Liver (tissue), 9 donors: ENCODE data around the gene DKKL1. TPM values are rescaled to one million over a fixed set of nuclear protein-coding genes. Genes with fewer than 3 reads are reported as not detected.
"Not testable (repeated sequence)": the region's sequence is repeated elsewhere in the genome, so short reads cannot be mapped to it uniquely, and the experiment has no call there.

Experiments
- DNase-seq: peaks from one replicate; pipeline ENCODE4 v3.0.0-alpha.2; 2017; ENCODE audit warnings: low spot score
- H3K27ac ChIP-seq, 2 donors: one replicate each; pipeline ENCODE4 v1.7.0; 2013; ENCODE audit warnings: inconsistent platforms in 2 of 2, low read length in 2 of 2, control low read depth in 1 of 2, low read depth in 1 of 2, mild to moderate bottlenecking in 1 of 2
- H3K27me3 ChIP-seq, 4 donors: one replicate each; pipeline versions ENCODE4 v1.6.1 to v1.7.0; 2013; ENCODE audit warnings: low read length in 3 of 4, inconsistent platforms in 1 of 4, mild to moderate bottlenecking in 1 of 4, moderate library complexity in 1 of 4; ENCODE audit not compliant: control insufficient read depth in 4 of 4, insufficient read depth in 4 of 4
- H3K36me3 ChIP-seq, 4 donors: one replicate each; pipeline versions ENCODE4 v1.6.1 to v1.7.0; 2013; ENCODE audit warnings: low read length in 3 of 4, mild to moderate bottlenecking in 3 of 4, low read depth in 1 of 4, moderate library complexity in 1 of 4; ENCODE audit not compliant: control insufficient read depth in 4 of 4, insufficient read depth in 3 of 4
- H3K4me1 ChIP-seq, 4 donors: one replicate each; pipeline versions ENCODE4 v1.6.1 to v1.7.0; 2013; ENCODE audit warnings: low read length in 3 of 4, mild to moderate bottlenecking in 3 of 4, moderate library complexity in 1 of 4; ENCODE audit not compliant: control insufficient read depth in 4 of 4, insufficient read depth in 4 of 4
- H3K4me3 ChIP-seq, 3 donors: one replicate each; pipeline versions ENCODE4 v1.6.1 to v1.7.0; 2013; ENCODE audit warnings: low read length in 3 of 3, control low read depth in 1 of 3, low read depth in 1 of 3, mild to moderate bottlenecking in 1 of 3
- H3K9ac ChIP-seq, 2 donors: one replicate each; pipeline ENCODE4 v1.7.0; 2013; ENCODE audit warnings: low read length in 2 of 2, mild to moderate bottlenecking in 2 of 2, moderate library complexity in 2 of 2, control low read depth in 1 of 2, low read depth in 1 of 2
- H3K9me3 ChIP-seq, 4 donors: one replicate each; pipeline versions ENCODE4 v1.6.1 to v1.7.0; 2013; ENCODE audit warnings: low read length in 3 of 4; ENCODE audit not compliant: control insufficient read depth in 4 of 4
- EGR1 ChIP-seq, 2 donors: IDR thresholded peaks; 2 replicates each; pipeline ENCODE4 v1.6.1; 2016 to 2018; ENCODE audit warnings: antibody characterized with exemption in 2 of 2, low read depth in 2 of 2
- FOXA1 ChIP-seq: IDR thresholded peaks from 2 replicates; pipeline ENCODE4 v1.6.1; 2016; ENCODE audit warnings: antibody characterized with exemption
- FOXA2 ChIP-seq: IDR thresholded peaks from 2 replicates; pipeline ENCODE4 v1.6.1; 2016; ENCODE audit warnings: antibody characterized with exemption
- GABPA ChIP-seq, 2 donors: IDR thresholded peaks in 1 of 2; conservative IDR thresholded peaks in 1 of 2; 2 replicates each; pipeline ENCODE4 v1.6.1; 2016; ENCODE audit warnings: antibody characterized with exemption in 2 of 2, mild to moderate bottlenecking in 1 of 2, moderate library complexity in 1 of 2
- HNF4A ChIP-seq, 2 donors: conservative IDR thresholded peaks; 2 replicates each; pipeline ENCODE4 v1.6.1; 2016; ENCODE audit warnings: antibody characterized with exemption in 2 of 2, mild to moderate bottlenecking in 2 of 2
- HNF4G ChIP-seq: IDR thresholded peaks from 2 replicates; pipeline ENCODE4 v1.6.1; 2016; ENCODE audit warnings: antibody characterized with exemption
- JUND ChIP-seq, 2 donors: IDR thresholded peaks; 2 replicates each; pipeline ENCODE4 v1.6.1; 2016; ENCODE audit warnings: antibody characterized with exemption in 2 of 2
- RAD21 ChIP-seq, 2 donors: IDR thresholded peaks; 2 replicates each; pipeline ENCODE4 v1.6.1; 2016; ENCODE audit warnings: antibody characterized with exemption in 2 of 2, mild to moderate bottlenecking in 2 of 2
- RXRA ChIP-seq, 2 donors: IDR thresholded peaks; 2 replicates each; pipeline ENCODE4 v1.6.1; 2017 to 2018; ENCODE audit warnings: antibody characterized with exemption in 2 of 2, mild to moderate bottlenecking in 1 of 2
- TAF1 ChIP-seq: conservative IDR thresholded peaks from 2 replicates; pipeline ENCODE4 v1.6.1; 2016; ENCODE audit warnings: antibody characterized with exemption, mild to moderate bottlenecking
- YY1 ChIP-seq: IDR thresholded peaks from 2 replicates; pipeline ENCODE4 v1.6.1; 2016; ENCODE audit warnings: antibody characterized with exemption, mild to moderate bottlenecking
- WGBS: extraction: QIAGEN DNeasy Blood & Tissue Kit; methylation state at CpG from one replicate; pipeline ENCODE4 v1.1.7; 2013; 5-methylcytosine and 5-hydroxymethylcytosine counted together
- polyA plus RNA-seq, 2 donors: library from polyadenylated mRNA; stranded (reverse) in 1 of 2; unstranded in 1 of 2; fragments of 200-250 nt in 1 of 2; fragments of >200 nt in 1 of 2; fragmentation: Nextera tagmentation in 1 of 2; extraction: Ambion mirVana in 1 of 2; gene quantifications; one replicate each; pipeline versions ENCODE4 v1.2.1 to v1.2.3, GENCODE V29; 2013 to 2015
- total RNA-seq, 2 donors: library from RNA; depleted of rRNA; stranded (reverse); fragments of >200 nt; gene quantifications; one replicate each; pipeline ENCODE4 v1.2.3, GENCODE V29; 2014
- TF ChIP-seq, protein P1 (sequence below): IDR thresholded peaks from 2 replicates; pipeline ENCODE4 v1.6.1; 2016; ENCODE audit warnings: antibody characterized with exemption
- TF ChIP-seq, protein P2 (sequence below): IDR thresholded peaks from 2 replicates; pipeline ENCODE4 v1.6.1; 2016; ENCODE audit warnings: antibody characterized with exemption, mild to moderate bottlenecking
- TF ChIP-seq, protein P3 (sequence below): fragments of 150-350 bp; IDR thresholded peaks from 2 replicates; pipeline ENCODE4 v1.5.1; 2017; ENCODE audit warnings: improper control_type of control experiment, low read depth, low read length; ENCODE audit not compliant: missing input control
- TF ChIP-seq, protein P4 (sequence below): IDR thresholded peaks from 2 replicates; pipeline ENCODE4 v1.6.1; 2016; ENCODE audit warnings: antibody characterized with exemption
- donor health status: healthy.
- donor health status: healthy.
- donor health status: healthy.
- donor health status: healthy.
- donor health status: healthy.

The DKKL1 gene
- total and polyA plus RNA-seq, 4 donors: 0.14 to 0.16 TPM; not detected in 2

DNA sequence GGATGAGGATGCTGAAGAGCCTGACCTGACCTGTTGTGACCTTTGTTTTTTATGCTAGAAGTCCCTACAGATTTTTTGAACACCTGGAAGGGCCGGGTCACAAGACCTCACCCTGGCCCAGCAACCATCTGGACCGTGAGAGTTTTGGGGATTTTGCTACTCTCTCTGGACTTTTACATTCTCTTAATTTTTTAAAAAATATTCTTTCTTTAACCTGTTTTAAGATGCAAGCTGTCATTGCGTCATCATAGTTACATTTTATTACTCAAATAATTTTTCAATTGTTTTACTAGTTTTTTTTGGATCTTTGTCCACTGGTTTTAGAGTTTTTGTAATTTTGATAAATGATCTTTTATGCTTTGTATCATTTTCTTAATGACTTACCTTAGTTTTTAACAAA is 7.5 kb downstream of the DKKL1 start:
- Histone ChIP-seq H3K4me3 (no peak overlapping the region), H3K9me3 (peaks cover 3 to 12% (median 7%) of the 10 kb centered on the region in 4 donors), H3K4me1 (no peaks in the 10 kb centered on the region), H3K9ac (no peak overlapping the region), H3K27ac (no peak overlapping the region), H3K27me3 (no peaks in the 10 kb centered on the region), H3K36me3 (no peaks in the 10 kb centered on the region)
- TF ChIP-seq HNF4A (conservative IDR thresholded peaks at IDR 0.05) (no peak), YY1 (no peak), EGR1 (IDR thresholded peaks at IDR 0.05; ENCODE audit: low read depth in 2 of 2) (no peak), FOXA2 (no peak), GABPA (IDR thresholded peaks at IDR 0.05 in 1 of 2, conservative IDR thresholded peaks at IDR 0.05 in 1 of 2) (no peak)
- 74% methylated on average over 3 of the region's 3 CpGs for WGBS
- DNase-seq: no peak

DNA sequence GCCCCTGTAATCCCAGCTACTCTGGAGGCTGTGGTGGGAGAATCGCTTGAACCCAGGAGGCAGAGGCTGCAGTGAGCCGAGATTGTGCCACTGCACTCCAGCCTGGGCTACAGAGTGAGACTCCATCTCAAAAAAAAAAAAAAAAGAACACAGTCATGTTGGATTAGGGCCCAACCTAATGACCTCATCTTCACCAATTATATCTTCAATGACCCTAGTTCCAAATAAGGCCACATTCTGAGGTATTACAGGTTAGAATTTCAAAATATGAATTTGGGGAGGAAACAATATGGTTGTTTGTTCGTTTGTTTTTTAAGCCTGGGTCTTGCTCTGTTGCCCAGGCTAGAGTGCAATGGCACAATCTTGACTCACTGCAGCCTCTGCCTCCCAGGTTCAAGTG is 9.5 kb downstream of the DKKL1 start:
- not testable (repeated sequence) for H3K36me3 ChIP-seq, H3K4me3 ChIP-seq, DNase-seq, H3K27ac ChIP-seq, H3K9ac ChIP-seq, H3K4me1 ChIP-seq, H3K27me3 ChIP-seq
- H3K9me3 ChIP-seq: peaks cover 3 to 12% (median 7%) of the 10 kb centered on the region in 4 donors
- WGBS: 82% methylated on average over 3 of the region's 3 CpGs

DNA sequence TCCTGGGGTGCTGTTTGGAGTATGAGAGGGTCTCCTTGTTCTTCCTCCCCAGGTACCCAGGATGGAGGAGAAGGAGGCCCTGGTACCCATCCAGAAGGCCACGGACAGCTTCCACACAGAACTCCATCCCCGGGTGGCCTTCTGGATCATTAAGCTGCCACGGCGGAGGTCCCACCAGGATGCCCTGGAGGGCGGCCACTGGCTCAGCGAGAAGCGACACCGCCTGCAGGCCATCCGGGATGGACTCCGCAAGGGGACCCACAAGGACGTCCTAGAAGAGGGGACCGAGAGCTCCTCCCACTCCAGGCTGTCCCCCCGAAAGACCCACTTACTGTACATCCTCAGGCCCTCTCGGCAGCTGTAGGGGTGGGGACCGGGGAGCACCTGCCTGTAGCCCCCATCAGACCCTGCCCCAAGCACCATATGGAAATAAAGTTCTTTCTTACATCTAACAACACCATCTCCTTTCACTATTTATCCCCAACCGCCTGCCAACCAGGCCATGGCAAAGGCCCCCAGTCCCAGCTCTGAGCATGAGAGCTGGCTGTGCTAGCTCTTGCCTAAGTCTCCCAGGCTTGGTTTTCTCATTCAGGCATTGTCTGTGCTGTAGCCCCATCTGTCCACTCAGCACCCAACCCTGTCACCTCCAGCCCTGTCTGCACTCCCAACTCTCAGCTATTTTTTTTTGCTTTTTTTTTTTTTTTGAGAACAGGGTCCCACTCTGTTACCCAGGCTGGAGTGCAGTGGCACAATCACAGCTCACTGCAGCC is 11.2 kb downstream of the DKKL1 start:
- Histone ChIP-seq H3K9me3 (peaks cover 0 to 3% (median 0%) of the 10 kb centered on the region in 4 donors), H3K27ac (no peak overlapping the region), H3K9ac (no peak overlapping the region), H3K4me3 (no peak overlapping the region), H3K4me1 (no peaks in the 10 kb centered on the region), H3K36me3 (no peaks in the 10 kb centered on the region), H3K27me3 (no peaks in the 10 kb centered on the region)
- WGBS: 89% methylated on average over 16 of the region's 16 CpGs
- TF ChIP-seq RXRA (IDR thresholded peaks at IDR 0.05) (no peak), TAF1 (no peak), HNF4G (no peak), RAD21 (IDR thresholded peaks at IDR 0.05) (no peak), HNF4A (conservative IDR thresholded peaks at IDR 0.05) (no peak), GABPA (IDR thresholded peaks at IDR 0.05 in 1 of 2, conservative IDR thresholded peaks at IDR 0.05 in 1 of 2) (no peak), FOXA1 (no peak), YY1 (no peak), FOXA2 (no peak), EGR1 (IDR thresholded peaks at IDR 0.05; ENCODE audit: low read depth in 2 of 2) (no peak), JUND (IDR thresholded peaks at IDR 0.05) (no peak)
- TF ChIP-seq, protein P1, sequence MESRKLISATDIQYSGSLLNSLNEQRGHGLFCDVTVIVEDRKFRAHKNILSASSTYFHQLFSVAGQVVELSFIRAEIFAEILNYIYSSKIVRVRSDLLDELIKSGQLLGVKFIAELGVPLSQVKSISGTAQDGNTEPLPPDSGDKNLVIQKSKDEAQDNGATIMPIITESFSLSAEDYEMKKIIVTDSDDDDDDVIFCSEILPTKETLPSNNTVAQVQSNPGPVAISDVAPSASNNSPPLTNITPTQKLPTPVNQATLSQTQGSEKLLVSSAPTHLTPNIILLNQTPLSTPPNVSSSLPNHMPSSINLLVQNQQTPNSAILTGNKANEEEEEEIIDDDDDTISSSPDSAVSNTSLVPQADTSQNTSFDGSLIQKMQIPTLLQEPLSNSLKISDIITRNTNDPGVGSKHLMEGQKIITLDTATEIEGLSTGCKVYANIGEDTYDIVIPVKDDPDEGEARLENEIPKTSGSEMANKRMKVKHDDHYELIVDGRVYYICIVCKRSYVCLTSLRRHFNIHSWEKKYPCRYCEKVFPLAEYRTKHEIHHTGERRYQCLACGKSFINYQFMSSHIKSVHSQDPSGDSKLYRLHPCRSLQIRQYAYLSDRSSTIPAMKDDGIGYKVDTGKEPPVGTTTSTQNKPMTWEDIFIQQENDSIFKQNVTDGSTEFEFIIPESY: no peak
- TF ChIP-seq, protein P2, sequence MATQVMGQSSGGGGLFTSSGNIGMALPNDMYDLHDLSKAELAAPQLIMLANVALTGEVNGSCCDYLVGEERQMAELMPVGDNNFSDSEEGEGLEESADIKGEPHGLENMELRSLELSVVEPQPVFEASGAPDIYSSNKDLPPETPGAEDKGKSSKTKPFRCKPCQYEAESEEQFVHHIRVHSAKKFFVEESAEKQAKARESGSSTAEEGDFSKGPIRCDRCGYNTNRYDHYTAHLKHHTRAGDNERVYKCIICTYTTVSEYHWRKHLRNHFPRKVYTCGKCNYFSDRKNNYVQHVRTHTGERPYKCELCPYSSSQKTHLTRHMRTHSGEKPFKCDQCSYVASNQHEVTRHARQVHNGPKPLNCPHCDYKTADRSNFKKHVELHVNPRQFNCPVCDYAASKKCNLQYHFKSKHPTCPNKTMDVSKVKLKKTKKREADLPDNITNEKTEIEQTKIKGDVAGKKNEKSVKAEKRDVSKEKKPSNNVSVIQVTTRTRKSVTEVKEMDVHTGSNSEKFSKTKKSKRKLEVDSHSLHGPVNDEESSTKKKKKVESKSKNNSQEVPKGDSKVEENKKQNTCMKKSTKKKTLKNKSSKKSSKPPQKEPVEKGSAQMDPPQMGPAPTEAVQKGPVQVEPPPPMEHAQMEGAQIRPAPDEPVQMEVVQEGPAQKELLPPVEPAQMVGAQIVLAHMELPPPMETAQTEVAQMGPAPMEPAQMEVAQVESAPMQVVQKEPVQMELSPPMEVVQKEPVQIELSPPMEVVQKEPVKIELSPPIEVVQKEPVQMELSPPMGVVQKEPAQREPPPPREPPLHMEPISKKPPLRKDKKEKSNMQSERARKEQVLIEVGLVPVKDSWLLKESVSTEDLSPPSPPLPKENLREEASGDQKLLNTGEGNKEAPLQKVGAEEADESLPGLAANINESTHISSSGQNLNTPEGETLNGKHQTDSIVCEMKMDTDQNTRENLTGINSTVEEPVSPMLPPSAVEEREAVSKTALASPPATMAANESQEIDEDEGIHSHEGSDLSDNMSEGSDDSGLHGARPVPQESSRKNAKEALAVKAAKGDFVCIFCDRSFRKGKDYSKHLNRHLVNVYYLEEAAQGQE: no peak
- TF ChIP-seq, protein P3, sequence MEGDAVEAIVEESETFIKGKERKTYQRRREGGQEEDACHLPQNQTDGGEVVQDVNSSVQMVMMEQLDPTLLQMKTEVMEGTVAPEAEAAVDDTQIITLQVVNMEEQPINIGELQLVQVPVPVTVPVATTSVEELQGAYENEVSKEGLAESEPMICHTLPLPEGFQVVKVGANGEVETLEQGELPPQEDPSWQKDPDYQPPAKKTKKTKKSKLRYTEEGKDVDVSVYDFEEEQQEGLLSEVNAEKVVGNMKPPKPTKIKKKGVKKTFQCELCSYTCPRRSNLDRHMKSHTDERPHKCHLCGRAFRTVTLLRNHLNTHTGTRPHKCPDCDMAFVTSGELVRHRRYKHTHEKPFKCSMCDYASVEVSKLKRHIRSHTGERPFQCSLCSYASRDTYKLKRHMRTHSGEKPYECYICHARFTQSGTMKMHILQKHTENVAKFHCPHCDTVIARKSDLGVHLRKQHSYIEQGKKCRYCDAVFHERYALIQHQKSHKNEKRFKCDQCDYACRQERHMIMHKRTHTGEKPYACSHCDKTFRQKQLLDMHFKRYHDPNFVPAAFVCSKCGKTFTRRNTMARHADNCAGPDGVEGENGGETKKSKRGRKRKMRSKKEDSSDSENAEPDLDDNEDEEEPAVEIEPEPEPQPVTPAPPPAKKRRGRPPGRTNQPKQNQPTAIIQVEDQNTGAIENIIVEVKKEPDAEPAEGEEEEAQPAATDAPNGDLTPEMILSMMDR: no peak
- TF ChIP-seq, protein P4, sequence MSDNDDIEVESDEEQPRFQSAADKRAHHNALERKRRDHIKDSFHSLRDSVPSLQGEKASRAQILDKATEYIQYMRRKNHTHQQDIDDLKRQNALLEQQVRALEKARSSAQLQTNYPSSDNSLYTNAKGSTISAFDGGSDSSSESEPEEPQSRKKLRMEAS: no peak
- no peak for DNase-seq
